NCI-H2029 treated with DMSO at 0.1 percent for 48 hours (cell line): ENCODE data around the gene STAU1.
A peak's percentile ranks its signal among the peaks of the same experiment; 100 is the strongest.
"Not testable (repeated sequence)": the region's sequence is repeated elsewhere in the genome, so short reads cannot be mapped to it uniquely, and the experiment has no call there.

ENCODE experiments used
- DNase-seq: peaks from one replicate; lab custom pipeline; 2025; lab: John Stamatoyannopoulos, UW

STAU1 gene

GRCh38 chr20:49187851-49188641, at the start of gene STAU1:
Gene STAU1 (minus strand): TSS chr20:49188334. CDS start chr20:49166201, 22,133 bp downstream.
- DNase-seq: peak; percentile 68

GRCh38 chr20:49237531-49237930, 49.4 kb upstream of the STAU1 start:
- DNase-seq: no peak

GRCh38 chr20:49236301-49236700, 48.2 kb upstream of the STAU1 start:
- DNase-seq: no peak

GRCh38 chr20:49234831-49235230, 46.7 kb upstream of the STAU1 start:
- no peak for DNase-seq

- DNase-seq: no peak
Observed at GRCh38 chr20:49233226-49233625, 45.1 kb upstream of the STAU1 start.

- DNase-seq: no peak
Observed at GRCh38 chr20:49231471-49231870, 43.3 kb upstream of the STAU1 start.

GRCh38 chr20:49230561-49231133, 42.5 kb upstream of the STAU1 start:
- no peak for DNase-seq

GRCh38 chr20:49230021-49230420, 41.9 kb upstream of the STAU1 start:
- peak; percentile 89 for DNase-seq

GRCh38 chr20:49229381-49229780, 41.2 kb upstream of the STAU1 start:
- peak; percentile 23 for DNase-seq

- peak; percentile 62 for DNase-seq
Observed at GRCh38 chr20:49228676-49229075, 40.5 kb upstream of the STAU1 start.

GRCh38 chr20:49225896-49226295, 37.8 kb upstream of the STAU1 start:
- DNase-seq: no peak

- no peak for DNase-seq
Observed at GRCh38 chr20:49219924-49220831, 32.0 kb upstream of the STAU1 start.

- DNase-seq: peak; percentile 98
Observed at GRCh38 chr20:49219091-49219923, 31.2 kb upstream of the STAU1 start, which contains the start of gene DDX27. Gene DDX27 (plus strand): TSS chr20:49219416. CDS start chr20:49219449, 33 bp downstream.

GRCh38 chr20:49218739-49219090, 30.6 kb upstream of the STAU1 start:
- DNase-seq: not testable (repeated sequence)

- DNase-seq: peak; percentile 87
Observed at GRCh38 chr20:49216991-49217578, 29.0 kb upstream of the STAU1 start.

GRCh38 chr20:49215232-49215631, 27.1 kb upstream of the STAU1 start:
- no peak for DNase-seq

- DNase-seq: no peak
Observed at GRCh38 chr20:49214571-49214970, 26.4 kb upstream of the STAU1 start.

- DNase-seq: no peak
Observed at GRCh38 chr20:49210757-49211110, 22.6 kb upstream of the STAU1 start.

GRCh38 chr20:49210101-49210756, 22.1 kb upstream of the STAU1 start:
- no peak for DNase-seq

- no peak for DNase-seq
Observed at GRCh38 chr20:49207076-49207475, 18.9 kb upstream of the STAU1 start.

- no peak for DNase-seq
Observed at GRCh38 chr20:49203746-49204145, 15.6 kb upstream of the STAU1 start.
